Inferior parietal cortex (tissue), 1 donor: Measurements from ENCODE around the gene STBD1.
"Not testable (repeated sequence)": the region's sequence is repeated elsewhere in the genome, so short reads cannot be mapped to it uniquely, and the experiment has no call there.

Source experiments
- DNase-seq: peaks from one replicate; pipeline ENCODE4 v3.0.0-alpha.2; 2016; ENCODE audit errors: extremely low spot score

The STBD1 gene

DNA sequence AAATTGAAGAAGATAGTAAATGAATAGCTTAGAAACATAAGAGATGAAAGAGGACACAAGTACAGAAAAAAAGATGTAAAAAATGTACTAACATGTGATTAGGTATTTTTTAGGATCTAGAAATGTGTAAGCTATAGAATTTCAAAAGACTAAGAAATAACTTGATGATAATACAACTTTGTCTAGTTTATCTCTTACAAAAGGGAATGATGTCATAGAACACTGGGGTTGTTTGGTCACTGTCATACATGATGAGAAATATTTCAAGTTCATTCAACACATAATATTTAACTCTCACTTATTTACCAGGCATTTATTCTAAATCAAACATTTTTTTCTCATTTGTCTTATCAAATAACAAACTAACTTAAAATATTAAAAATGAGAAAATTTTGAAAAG lies 18.5 kb downstream of the STBD1 start:
- no peak for DNase-seq

- no peak for DNase-seq
Measured at GRCh38 chr4:76326515-76326914, 20.0 kb downstream of the STBD1 start.

DNA sequence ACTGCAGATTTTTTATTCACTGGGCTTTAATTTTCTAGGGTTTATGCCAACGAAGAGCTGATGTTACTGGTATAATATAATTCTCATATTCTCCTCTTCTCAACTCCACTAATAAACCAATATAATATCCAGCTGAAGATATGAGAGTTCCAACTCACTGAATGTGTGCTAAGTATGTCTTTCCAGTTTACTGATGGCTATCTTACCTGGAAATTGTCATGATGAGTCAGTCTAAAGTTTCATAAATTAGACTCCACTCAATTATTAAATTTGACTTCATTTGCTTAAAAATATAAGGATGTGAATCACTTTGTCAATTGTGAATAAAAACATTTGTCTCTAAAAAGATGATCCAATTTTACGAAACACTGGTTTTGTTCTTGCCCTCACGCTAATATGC lies 28.4 kb downstream of the STBD1 start:
- DNase-seq: no peak

- no peak for DNase-seq
Measured at GRCh38 chr4:76339364-76339763, 32.8 kb downstream of the STBD1 start.

- DNase-seq: peak; percentile 28
Measured at GRCh38 chr4:76341063-76341462, 34.5 kb downstream of the STBD1 start.

- DNase-seq: no peak
Measured at GRCh38 chr4:76342191-76342590, 35.7 kb downstream of the STBD1 start.

DNA sequence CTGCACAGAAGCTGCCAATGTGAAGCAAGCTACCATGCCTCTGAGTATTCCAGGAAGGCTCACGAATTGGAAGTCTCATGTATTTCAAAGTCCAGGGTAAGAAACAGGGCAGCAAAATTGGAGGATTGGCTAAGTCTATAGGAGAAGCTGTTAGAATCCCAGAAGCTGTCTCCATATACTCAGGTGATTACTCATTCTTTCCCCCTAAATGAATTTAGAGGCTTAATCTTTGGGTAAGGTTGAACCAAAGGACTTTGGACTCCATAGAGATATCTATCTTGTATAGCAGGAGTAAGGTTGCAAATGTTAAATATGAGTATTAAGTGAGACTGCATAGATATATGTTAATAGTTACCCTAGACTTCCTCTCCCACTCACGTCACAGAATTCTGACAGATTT lies 36.3 kb downstream of the STBD1 start:
- DNase-seq: no peak

DNA sequence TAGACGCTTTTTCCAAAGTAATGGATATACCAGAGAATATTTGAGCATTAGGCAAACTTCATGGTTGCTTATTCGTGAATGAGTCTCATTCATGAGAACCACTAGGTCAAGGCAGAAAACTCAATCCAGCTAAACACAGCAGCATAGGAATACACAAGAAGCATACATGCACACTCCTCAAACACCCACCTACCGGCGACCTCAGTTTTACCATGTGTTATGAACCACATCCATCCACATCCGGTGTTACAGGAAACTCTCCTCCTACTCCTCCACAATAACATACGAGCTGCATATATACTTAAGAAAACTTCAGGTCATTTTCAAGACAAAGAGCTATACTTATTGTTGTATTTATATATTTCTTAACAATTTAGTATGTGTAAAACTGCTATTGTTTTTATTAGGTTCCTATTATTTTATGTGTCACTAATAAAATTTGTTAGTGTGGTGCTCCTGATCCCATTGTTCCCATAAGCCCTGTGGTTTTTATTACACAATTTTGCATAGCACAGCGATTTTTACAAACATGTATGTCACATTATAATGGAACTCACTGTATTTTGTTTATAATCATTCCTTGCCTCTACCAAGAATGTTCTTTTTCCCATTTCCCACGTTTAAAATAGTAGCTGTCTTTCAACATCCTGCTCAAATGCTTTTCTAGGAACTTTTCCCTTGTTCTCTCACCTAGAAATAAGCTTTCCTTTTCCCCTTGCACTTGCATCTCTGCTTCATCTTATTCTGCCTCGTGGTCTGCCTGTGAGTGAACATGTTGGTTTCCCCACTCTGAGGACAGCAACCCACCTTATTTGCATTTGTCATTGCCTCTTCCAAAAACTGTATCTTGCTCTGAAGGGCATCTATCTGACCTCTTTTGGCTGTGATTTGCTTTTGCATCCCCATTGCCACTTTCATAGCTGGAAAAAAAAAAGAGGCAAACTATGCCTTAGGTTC lies 48.3 kb downstream of the STBD1 start:
- no peak for DNase-seq

DNA sequence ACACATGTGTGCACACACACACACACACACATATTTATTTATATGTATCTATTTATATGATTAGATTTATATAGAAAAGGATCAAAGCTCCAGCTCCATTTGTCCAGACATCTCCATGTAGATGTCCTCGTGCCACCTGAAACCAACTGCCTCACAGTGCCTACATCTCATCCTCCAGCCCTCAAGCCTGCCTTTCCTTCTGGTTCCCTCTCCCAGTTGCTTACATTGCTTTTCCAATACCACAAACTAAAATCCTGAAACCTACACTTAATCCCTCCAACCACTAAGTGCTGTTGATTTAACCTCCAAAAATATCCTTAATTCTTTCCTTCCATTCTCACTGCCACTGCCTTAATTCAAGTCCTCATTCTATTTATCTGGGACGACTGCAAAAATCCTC lies 51.4 kb downstream of the STBD1 start:
- no peak for DNase-seq

DNA sequence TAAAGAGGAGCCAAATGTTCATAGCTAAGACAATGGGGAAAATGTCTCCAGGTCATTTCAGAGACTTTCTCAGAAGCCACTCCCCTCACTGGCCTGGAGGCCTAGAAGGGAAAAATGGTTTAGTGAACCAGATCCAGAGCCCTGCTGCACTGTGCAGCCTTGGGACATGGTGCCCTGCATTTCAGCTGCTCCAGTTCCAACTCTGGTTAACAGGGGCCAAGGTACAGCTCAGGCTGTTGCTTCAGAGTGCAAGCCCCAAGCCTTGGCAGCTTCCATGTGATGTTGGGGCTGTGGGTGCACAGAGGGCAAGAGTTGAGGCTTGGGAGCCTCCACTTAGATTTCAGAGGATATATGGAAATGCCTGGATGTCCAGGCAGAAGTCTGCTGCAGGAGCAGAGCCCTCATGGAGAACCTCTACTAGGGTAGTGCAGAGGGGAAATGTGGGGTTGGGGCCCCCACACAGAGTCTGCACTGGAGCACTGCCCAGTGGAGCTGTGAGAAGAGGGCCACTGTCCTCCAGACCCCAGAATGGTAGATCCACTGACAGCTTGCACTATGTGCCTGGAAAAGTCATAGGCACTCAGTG lies 53.4 kb downstream of the STBD1 start:
- not testable (repeated sequence) for DNase-seq
